Panc1 (cell line): ENCODE measurements around the gene KLHL3. TPM values are rescaled to one million over a fixed set of nuclear protein-coding genes. Genes with fewer than 3 reads are reported as not detected.

Experiments
- ATAC-seq: fragments of 200-7000 bp; cut with Tn5 transposase; 2 replicates; pipeline ENCODE4 v1.9.1; 2020; ENCODE audit warnings: mild to moderate bottlenecking, moderate library complexity
- BruUV-seq: library from RNA; stranded (reverse); fragments of 400-500 nt; replicated peaks from 2 replicates; lab custom pipeline; 2021; lab: Mats Ljungman, UMichigan
- CTCF ChIA-PET: fragments of 300-600 bp; sonication (Branson Sonifier 250); formaldehyde crosslinking; loops from one replicate; lab custom pipeline; 2022; ENCODE audit warnings: antibody characterized with exemption; lab: Charles Lee
- POLR2A ChIA-PET: fragments of 300-600 bp; sonication (Branson Sonifier 250); formaldehyde crosslinking; loops from one replicate; lab custom pipeline; 2022; ENCODE audit warnings: antibody characterized with exemption; lab: Charles Lee
- DNase-seq: peaks from one replicate; pipeline ENCODE4 v3.0.0-alpha.2; 2010; ENCODE audit warnings: low read depth, low spot score
- H3K27ac ChIP-seq: 2 replicates; pipeline ENCODE4 v1.5.1; 2011; ENCODE audit warnings: mild to moderate bottlenecking, low read length, inconsistent platforms
- H3K27me3 ChIP-seq: fragments of 200-500 bp; sonication (Bioruptor generic); 2 replicates; pipeline ENCODE4 v1.6.0; 2014; ENCODE audit warnings: low read length, inconsistent platforms; ENCODE audit not compliant: control insufficient read depth, insufficient read depth
- H3K36me3 ChIP-seq: fragments of 200-500 bp; sonication (Bioruptor generic); 2 replicates; pipeline ENCODE4 v1.5.1; 2014; ENCODE audit warnings: inconsistent platforms, mild to moderate bottlenecking, low read length, moderate library complexity; ENCODE audit not compliant: control insufficient read depth, insufficient read depth
- H3K4me1 ChIP-seq: 2 replicates; pipeline ENCODE4 v1.5.1; 2011; ENCODE audit warnings: inconsistent platforms, mild to moderate bottlenecking, low read length, moderate library complexity; ENCODE audit not compliant: control insufficient read depth, insufficient read depth
- H3K4me3 ChIP-seq, 2 experiments: 2 replicates each; pipeline ENCODE4 v1.5.1; 2011 to 2012; ENCODE audit warnings: low read depth in 2 of 2, low read length in 2 of 2, mild to moderate bottlenecking in 2 of 2, inconsistent platforms in 1 of 2, moderate library complexity in 1 of 2
- H3K9me3 ChIP-seq: fragments of 200-500 bp; sonication (Bioruptor generic); 2 replicates; pipeline ENCODE4 v1.5.1; 2014; ENCODE audit warnings: low read depth, mild to moderate bottlenecking, inconsistent platforms, low read length, moderate library complexity; ENCODE audit not compliant: control insufficient read depth, insufficient read depth
- POLR2AphosphoS5 ChIP-seq: IDR thresholded peaks from 2 replicates; pipeline ENCODE4 v1.6.1; 2012; ENCODE audit warnings: mild to moderate bottlenecking, low read depth, low read length, moderate library complexity
- SIN3A ChIP-seq: IDR thresholded peaks from 2 replicates; pipeline ENCODE4 v1.6.1; 2012; ENCODE audit warnings: low read depth, mild to moderate bottlenecking, low read length, moderate library complexity, borderline replicate concordance; ENCODE audit not compliant: insufficient read depth
- TCF7L2 ChIP-seq: IDR thresholded peaks from 2 replicates; pipeline ENCODE4 v1.6.1; 2011; ENCODE audit warnings: mild to moderate bottlenecking, low read depth, low read length, inconsistent platforms
- in situ Hi-C: cut with HindIII; loops from 2 replicates; pipeline ENCODE4 v1.10.0; 2016; ENCODE audit warnings: low sequenced_read_pairs, low pct_unique_long_range_greater_than_20kb
- intact Hi-C: fragments of 100-400 bp; cut with micrococcal nuclease; formaldehyde crosslinking; loops from one replicate; pipeline ENCODE4 v1.10.0; 2022; ENCODE audit not compliant: unreplicated experiment
- total RNA-seq: library from RNA; stranded (reverse); gene quantifications from one replicate; pipeline ENCODE4 v1.2.1, GENCODE V29; 2021; ENCODE audit not compliant: unreplicated experiment
- TF ChIP-seq, protein P1 (sequence below), 2 experiments: IDR thresholded peaks; 2 replicates each; pipeline ENCODE4 v1.6.1; 2011 to 2012; ENCODE audit warnings: low read depth in 2 of 2, control low read depth in 1 of 2, low read length in 1 of 2, mild to moderate bottlenecking in 1 of 2, moderate library complexity in 1 of 2; ENCODE audit not compliant: insufficient read depth in 1 of 2
- TF ChIP-seq, protein P2 (sequence below): fragments of 450-650 bp; IDR thresholded peaks from 2 replicates; pipeline ENCODE4 v1.5.1; 2017; ENCODE audit warnings: mild to moderate bottlenecking

The KLHL3 gene
- total RNA-seq, 1 experiment from 2014 or later = 1.9 TPM

DNA sequence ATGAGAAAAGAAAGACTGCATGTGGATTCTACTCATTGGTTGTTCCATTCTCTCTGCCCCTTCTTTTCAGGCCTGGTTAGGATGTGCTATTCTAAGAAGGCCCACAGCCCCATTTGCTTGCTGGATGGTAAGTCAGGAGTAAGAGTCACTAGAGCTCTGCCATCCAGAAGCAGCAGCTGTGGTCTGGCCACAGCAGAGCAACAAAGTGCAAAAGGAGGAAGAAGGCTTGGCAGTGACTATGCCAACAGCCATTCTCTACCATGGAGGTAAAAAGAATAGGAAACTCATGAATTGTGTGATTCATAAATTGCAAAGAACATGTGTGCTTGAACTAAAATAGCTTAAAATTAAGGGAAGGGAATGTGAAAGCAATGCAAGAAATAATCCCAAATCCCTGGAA lies 20.9 kb downstream of the KLHL3 start:
- H3K27me3 ChIP-seq = no peaks in the 10 kb centered on the region
- in situ Hi-C loops (no loop called here), intact Hi-C loops (no loop called here)
- ATAC-seq = no peak
- TF ChIP-seq, protein P1, sequence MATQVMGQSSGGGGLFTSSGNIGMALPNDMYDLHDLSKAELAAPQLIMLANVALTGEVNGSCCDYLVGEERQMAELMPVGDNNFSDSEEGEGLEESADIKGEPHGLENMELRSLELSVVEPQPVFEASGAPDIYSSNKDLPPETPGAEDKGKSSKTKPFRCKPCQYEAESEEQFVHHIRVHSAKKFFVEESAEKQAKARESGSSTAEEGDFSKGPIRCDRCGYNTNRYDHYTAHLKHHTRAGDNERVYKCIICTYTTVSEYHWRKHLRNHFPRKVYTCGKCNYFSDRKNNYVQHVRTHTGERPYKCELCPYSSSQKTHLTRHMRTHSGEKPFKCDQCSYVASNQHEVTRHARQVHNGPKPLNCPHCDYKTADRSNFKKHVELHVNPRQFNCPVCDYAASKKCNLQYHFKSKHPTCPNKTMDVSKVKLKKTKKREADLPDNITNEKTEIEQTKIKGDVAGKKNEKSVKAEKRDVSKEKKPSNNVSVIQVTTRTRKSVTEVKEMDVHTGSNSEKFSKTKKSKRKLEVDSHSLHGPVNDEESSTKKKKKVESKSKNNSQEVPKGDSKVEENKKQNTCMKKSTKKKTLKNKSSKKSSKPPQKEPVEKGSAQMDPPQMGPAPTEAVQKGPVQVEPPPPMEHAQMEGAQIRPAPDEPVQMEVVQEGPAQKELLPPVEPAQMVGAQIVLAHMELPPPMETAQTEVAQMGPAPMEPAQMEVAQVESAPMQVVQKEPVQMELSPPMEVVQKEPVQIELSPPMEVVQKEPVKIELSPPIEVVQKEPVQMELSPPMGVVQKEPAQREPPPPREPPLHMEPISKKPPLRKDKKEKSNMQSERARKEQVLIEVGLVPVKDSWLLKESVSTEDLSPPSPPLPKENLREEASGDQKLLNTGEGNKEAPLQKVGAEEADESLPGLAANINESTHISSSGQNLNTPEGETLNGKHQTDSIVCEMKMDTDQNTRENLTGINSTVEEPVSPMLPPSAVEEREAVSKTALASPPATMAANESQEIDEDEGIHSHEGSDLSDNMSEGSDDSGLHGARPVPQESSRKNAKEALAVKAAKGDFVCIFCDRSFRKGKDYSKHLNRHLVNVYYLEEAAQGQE (IDR thresholded peaks at IDR 0.05; ENCODE audit: insufficient read depth in 1 of 2, low read depth in 2 of 2, low read length in 1 of 2) = no peak
- TF ChIP-seq POLR2AphosphoS5 (no peak), TCF7L2 (no peak), SIN3A (no peak)
- TF ChIP-seq, protein P2, sequence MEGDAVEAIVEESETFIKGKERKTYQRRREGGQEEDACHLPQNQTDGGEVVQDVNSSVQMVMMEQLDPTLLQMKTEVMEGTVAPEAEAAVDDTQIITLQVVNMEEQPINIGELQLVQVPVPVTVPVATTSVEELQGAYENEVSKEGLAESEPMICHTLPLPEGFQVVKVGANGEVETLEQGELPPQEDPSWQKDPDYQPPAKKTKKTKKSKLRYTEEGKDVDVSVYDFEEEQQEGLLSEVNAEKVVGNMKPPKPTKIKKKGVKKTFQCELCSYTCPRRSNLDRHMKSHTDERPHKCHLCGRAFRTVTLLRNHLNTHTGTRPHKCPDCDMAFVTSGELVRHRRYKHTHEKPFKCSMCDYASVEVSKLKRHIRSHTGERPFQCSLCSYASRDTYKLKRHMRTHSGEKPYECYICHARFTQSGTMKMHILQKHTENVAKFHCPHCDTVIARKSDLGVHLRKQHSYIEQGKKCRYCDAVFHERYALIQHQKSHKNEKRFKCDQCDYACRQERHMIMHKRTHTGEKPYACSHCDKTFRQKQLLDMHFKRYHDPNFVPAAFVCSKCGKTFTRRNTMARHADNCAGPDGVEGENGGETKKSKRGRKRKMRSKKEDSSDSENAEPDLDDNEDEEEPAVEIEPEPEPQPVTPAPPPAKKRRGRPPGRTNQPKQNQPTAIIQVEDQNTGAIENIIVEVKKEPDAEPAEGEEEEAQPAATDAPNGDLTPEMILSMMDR = no peak
- CTCF ChIA-PET = no interaction called here
- H3K9me3 ChIP-seq = no peaks in the 10 kb centered on the region
- H3K4me3 ChIP-seq = no peak overlapping the region
- DNase-seq = no peak
- POLR2A ChIA-PET = no interaction called here
- no TSS peak for BruUV-seq
- no peaks in the 10 kb centered on the region for H3K4me1 ChIP-seq
- no peak overlapping the region for H3K27ac ChIP-seq
- H3K36me3 ChIP-seq = no peaks in the 10 kb centered on the region

DNA sequence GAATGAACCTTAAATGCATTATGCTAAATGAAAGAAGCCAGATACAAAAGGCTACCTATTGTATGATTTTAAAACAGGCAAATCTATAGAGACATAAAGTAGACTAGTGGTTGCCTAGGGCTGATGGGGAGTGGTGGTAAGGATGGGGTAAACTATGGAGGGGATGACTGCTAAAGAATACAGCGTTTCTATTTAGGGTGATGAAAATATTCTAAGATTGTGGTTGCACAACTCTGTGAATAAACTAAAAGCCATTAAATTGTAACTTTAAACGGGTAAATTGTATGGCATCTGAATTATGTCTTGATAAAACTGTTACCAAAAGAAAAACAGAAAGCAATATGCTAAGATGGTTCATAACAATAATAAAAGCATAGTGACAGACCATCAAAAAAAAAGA lies 21.4 kb downstream of the KLHL3 start:
- ChIA-PET POLR2A (no interaction called here), CTCF (no interaction called here)
- H3K4me3 ChIP-seq = no peak overlapping the region
- no peaks in the 10 kb centered on the region for H3K9me3 ChIP-seq
- no TSS peak for BruUV-seq
- DNase-seq (no peak), ATAC-seq (no peak)
- no peaks in the 10 kb centered on the region for H3K4me1 ChIP-seq
- no peaks in the 10 kb centered on the region for H3K36me3 ChIP-seq
- H3K27me3 ChIP-seq = no peaks in the 10 kb centered on the region
- intact Hi-C loops = no loop called here
- no peak for TF ChIP-seq POLR2AphosphoS5
- TF ChIP-seq, protein P1 (IDR thresholded peaks at IDR 0.05; ENCODE audit: insufficient read depth in 1 of 2, low read depth in 2 of 2, low read length in 1 of 2) = no peak
- no peak for TF ChIP-seq SIN3A
- TF ChIP-seq TCF7L2 = no peak
- TF ChIP-seq, protein P2 = no peak
- no peak overlapping the region for H3K27ac ChIP-seq
- in situ Hi-C loops = no loop called here
